Neuron (in vitro differentiated cells): ENCODE measurements around the gene QSOX2.

Experiments used
- H2AFZ ChIP-seq: one replicate; pipeline ENCODE4 v1.6.1; 2013; ENCODE audit warnings: low read depth, mild to moderate bottlenecking, inconsistent platforms, low read length, moderate library complexity
- H3K27me3 ChIP-seq: one replicate; pipeline ENCODE4 v1.6.1; 2013; ENCODE audit warnings: low read length; ENCODE audit not compliant: insufficient read depth
- H3K36me3 ChIP-seq: one replicate; pipeline ENCODE4 v1.6.1; 2013; ENCODE audit warnings: low read length; ENCODE audit not compliant: insufficient read depth
- H3K4me1 ChIP-seq: one replicate; pipeline ENCODE4 v1.6.1; 2013; ENCODE audit warnings: low read length; ENCODE audit not compliant: insufficient read depth
- H3K4me3 ChIP-seq: 2 replicates; pipeline ENCODE4 v1.5.1; 2013; ENCODE audit warnings: mild to moderate bottlenecking, low read length, moderate library complexity
- H3K9me3 ChIP-seq: one replicate; pipeline ENCODE4 v1.6.1; 2013; ENCODE audit warnings: low read length

QSOX2 gene

DNA sequence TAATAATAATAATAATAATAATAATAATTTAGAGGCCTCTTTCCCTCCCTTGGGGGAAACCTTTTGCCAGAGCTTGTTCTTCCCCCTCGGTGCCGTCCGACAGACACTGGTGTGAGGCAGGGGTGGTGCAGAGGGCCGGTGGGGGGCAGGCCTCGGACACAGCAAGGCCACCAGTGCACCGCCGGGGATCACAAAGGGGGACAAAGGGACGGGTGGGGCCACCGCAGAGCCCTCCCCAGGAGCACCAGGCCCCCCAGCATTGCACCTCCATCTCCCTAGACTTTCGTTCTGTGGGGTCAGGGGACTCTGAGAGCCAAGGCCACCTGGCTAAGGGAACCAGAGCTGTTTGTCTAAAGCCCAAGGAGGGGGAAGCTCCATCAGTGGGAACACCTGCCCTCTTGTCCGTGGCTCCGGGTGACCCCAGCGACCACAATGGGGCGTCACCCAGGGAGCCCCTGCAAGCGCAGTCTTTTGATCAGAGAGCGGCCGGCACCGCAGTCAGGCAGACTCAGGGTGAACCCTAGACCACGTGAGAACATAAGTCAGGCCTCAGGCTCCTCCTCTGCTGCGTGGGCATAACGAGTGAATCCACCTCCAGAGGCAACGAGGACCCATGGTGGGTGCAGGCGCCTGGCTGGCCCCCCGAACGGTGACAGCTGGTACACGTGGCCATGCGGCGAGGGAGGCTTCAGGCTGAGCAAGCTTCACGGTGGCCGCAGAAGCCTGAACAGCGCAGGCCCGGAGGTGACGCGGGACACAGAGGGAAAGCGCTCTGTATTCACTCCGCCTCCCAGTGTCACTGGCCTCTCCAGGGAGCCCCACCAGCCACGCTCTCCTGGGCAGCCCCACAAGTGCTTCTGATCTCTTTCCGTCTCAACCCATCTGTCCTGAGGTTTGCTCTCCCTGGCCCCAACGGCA is 12.0 kb upstream of the QSOX2 start:
- Histone ChIP-seq H3K27me3 (peaks cover 55% of the 10 kb centered on the region), H3K36me3 (no peaks in the 10 kb centered on the region), H3K4me3 (no peak overlapping the region), H2AFZ (no peak overlapping the region), H3K4me1 (peaks cover 4% of the 10 kb centered on the region), H3K9me3 (no peaks in the 10 kb centered on the region)

DNA sequence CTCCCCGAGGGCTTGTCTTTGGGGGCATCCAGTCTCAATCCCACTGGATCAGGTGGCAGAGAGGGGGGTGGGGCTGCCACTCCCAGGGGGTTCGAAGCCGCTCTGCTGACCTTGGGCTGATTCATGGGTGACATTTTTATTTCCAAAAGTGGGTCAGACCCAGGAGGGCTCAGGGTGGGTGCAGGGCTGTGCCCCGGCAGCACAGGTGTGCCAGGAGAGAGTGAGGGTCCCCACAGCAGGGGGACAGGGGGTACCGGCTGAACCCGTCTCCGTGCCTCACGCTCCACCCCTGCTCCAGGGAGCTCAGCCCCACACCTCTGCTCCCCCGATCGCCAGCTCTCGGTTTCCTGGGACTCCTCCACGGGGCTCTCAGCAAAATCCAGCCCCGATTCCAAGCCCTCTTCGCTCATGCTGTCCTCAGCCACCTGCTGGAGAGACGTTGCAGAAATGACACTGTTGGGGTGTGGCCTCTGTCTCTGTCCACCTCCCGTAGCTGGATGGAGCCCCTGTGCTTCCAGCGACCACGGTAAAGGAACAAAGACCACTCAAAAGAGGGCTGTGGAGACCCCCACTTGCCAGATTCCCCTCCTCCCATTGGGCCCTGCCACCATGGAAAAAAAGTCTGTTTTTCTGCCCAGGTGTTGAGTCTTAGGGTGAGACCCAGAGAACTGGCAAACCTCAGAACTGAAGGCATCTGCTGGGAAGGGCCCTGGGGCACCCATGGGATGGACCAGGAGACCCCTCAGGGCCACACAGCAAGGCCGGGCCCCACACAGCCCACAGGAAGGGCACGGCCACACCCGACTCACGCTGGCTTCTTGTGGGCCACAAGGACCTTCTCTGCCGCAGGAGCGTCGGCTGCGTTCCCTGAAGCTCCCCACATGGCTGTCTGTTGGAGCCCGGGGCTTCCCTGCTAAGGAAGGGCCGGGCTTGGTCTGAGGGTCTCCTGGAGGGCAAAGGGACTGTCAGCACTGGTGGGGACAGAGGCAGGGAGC is 10.6 kb upstream of the QSOX2 start:
- H3K36me3 ChIP-seq = no peaks in the 10 kb centered on the region
- no peak overlapping the region for H3K4me3 ChIP-seq
- H2AFZ ChIP-seq = no peak overlapping the region
- peaks cover 4% of the 10 kb centered on the region for H3K4me1 ChIP-seq
- peaks cover 53% of the 10 kb centered on the region for H3K27me3 ChIP-seq
- H3K9me3 ChIP-seq = no peaks in the 10 kb centered on the region

DNA sequence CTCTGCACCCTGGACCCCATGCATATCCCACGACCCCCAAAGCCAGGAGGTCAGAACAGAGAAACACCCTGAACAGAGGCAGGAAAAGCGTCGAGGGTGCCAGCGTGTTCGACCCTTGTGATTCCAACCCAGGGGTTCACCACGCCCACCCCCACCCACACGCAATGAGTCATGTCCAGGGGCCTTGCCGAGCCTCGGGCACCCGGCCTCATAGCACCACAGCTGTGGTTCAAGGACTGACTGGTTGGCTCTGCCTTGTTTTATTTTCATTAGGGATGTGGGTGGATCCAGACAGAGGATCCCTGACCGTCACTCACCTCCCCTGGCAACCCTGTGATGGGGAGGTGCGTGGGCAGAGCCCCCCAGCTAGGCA is 9.5 kb upstream of the QSOX2 start:
- Histone ChIP-seq H2AFZ (no peak overlapping the region), H3K4me1 (peaks cover 4% of the 10 kb centered on the region), H3K36me3 (no peaks in the 10 kb centered on the region), H3K27me3 (peaks cover 52% of the 10 kb centered on the region), H3K9me3 (no peaks in the 10 kb centered on the region), H3K4me3 (no peak overlapping the region)

DNA sequence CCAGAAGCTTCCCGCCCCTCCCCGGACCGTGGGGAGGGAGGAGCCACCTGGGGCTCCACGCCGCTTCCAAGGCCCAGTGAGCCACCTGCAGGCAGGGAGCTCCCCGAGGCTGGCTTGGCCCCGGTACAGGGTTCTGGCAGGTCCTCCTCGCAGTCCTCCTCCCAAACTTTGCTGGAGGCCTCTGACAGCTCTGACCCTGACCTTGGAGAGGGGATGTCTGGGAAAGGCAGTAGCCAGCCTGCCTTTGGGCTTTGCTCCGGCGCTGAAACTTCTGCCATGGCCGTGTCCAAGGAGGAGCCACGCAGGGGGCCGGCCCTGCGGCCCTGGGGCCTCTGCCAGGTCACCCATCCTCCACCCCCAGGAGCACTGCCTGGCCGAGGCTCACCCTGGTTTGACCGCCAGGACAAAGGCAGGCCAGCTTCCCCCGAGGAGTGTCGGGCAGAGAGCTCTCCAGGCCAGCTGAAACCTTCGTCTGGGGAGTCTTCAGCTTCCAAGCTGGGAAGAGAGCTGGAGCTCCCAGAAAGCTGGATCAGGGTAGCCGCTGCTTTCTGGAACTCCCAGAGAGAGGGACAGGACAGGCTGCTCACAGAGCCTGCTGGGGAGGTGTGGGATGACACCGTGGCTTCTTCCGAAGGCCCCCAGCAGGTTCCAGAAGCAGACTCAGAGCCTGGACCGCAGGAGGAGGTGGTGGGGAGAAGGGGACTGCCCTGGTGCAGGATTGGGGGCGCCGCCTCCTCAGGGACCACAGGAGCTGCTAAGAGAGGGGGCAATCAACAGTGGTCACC is 9.0 kb upstream of the QSOX2 start:
- H3K27me3 ChIP-seq = peaks cover 52% of the 10 kb centered on the region
- no peak overlapping the region for H2AFZ ChIP-seq
- peaks cover 4% of the 10 kb centered on the region for H3K4me1 ChIP-seq
- no peaks in the 10 kb centered on the region for H3K36me3 ChIP-seq
- no peak overlapping the region for H3K4me3 ChIP-seq
- no peaks in the 10 kb centered on the region for H3K9me3 ChIP-seq

DNA sequence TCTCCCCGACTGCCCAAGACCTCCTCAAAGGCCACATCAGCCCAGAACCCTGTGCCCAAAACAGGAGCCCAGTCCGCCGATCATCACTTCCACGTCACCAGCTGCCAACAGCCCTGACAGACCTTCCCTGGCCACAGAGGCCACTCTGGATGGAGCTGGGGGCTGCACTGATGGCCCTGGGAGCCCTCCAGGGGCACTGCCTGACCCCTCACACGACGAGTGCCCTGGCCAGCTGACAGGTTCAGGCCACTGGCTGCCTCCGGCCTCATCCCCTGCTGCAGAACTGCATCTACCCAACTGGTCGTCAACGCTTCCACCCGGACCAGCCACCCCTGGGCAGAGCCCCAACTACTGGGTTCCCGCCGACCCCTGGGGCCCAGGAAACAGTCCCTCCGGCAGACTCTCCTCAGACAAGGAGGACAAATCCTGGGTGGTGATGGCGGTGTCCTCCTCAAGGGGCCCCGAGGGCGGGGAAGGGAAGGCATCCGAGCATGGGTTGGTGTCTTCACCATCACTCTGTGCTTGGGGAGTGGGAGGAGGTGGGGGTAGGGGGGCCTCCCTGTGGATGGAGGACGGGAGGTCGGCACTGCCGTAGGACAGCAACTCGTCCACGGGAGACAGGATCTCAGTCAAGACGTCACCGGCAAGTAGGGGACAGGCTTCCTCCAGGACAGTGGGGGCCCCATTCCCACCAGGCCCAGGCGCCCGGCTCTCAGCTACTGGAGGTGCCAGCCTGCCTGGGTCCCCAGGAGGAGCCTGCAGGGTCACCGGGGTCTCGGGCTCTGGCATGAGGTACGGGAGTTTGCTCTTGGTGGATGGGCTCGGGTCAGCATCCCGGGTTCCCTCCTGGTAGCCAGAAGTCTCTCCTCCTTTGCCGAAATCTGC is 7.9 kb upstream of the QSOX2 start:
- Histone ChIP-seq H3K4me3 (no peak overlapping the region), H3K36me3 (no peaks in the 10 kb centered on the region), H3K4me1 (no peaks in the 10 kb centered on the region), H3K27me3 (peaks cover 54% of the 10 kb centered on the region), H3K9me3 (no peaks in the 10 kb centered on the region), H2AFZ (no peak overlapping the region)

DNA sequence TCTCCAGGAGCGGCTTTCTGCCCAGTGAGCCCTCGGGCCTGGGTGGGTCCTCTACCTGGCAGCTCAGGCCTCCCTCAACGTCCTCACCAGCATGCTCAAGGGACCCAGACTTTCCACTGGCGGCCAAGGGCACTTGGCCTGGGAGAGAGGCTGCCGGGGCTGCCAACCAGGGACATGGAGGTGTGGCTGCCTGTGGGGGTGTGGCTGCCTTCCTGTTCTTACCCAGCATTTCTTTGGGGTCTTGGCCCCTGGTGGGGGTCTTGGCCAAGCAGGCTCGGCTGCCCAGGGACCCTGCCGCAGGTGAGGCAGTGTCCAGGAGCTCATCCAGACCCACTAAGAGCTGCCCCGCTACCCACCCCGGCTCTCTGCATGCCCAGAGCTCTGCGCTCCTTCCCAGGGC is 7.2 kb upstream of the QSOX2 start:
- Histone ChIP-seq H3K9me3 (no peaks in the 10 kb centered on the region), H3K4me1 (no peaks in the 10 kb centered on the region), H2AFZ (no peak overlapping the region), H3K27me3 (peaks cover 52% of the 10 kb centered on the region), H3K4me3 (no peak overlapping the region), H3K36me3 (no peaks in the 10 kb centered on the region)

DNA sequence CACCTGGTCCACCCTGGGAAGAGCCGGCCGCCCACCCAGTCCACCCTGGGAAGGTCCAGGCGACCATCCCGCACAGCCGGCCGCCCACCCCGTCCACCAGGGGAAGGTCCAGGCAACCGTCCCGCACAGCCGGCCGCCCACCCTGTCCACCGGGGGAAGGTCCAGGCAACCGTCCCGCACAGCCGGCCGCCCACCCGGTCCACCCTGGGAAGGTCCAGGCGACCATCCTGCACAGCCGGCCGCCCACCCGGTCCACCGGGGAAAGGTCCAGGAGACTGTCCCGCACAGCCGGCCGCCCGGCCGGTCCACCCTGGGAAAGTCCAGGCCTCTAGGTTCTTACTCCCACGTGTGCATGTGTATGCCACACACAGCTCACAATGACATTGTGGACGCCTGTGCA is 6.7 kb upstream of the QSOX2 start:
- no peak overlapping the region for H3K4me3 ChIP-seq
- no peaks in the 10 kb centered on the region for H3K4me1 ChIP-seq
- no peaks in the 10 kb centered on the region for H3K36me3 ChIP-seq
- H3K27me3 ChIP-seq = peaks cover 56% of the 10 kb centered on the region
- no peak overlapping the region for H2AFZ ChIP-seq
- H3K9me3 ChIP-seq = no peaks in the 10 kb centered on the region

DNA sequence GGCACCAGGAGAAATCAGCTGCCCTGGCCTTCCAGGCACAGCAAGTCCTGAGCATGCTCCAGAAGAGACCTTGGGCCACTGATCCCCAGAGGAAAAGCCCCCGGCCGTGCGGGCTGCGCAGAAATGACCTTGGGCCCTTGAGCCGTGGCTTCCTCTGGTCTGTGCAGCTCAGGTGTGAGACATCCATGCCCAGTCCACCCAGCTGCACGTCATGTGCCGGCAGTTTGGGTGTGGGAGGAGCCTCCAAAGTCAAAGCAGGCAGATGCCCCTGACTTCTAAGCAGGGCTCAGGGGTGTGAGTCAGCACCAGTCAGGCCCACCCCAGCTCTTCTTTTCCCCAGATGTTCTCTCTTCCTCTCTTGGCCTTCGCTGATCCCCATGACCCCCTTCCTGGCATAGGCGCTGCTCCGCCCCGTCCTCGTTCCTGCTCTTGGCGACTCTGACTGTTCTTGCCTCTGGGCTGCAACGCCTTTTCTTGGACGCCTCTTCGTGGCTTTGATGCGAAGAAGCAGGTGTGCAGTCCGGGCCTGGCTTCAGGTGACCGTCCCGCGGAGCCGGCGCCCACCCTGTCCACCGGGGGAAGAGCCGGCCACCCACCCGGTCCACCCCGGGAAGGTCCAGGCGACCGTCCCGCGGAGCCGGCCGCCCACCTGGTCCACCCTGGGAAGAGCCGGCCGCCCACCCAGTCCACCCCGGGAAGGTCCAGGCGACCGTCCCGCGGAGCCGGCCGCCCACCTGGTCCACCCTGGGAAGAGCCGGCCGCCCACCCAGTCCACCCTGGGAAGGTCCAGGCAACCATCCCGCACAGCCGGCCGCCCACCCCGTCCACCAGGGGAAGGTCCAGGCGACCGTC is 5.9 kb upstream of the QSOX2 start:
- no peak overlapping the region for H3K4me3 ChIP-seq
- H3K27me3 ChIP-seq = peaks cover 59% of the 10 kb centered on the region
- H3K9me3 ChIP-seq = no peaks in the 10 kb centered on the region
- H3K4me1 ChIP-seq = no peaks in the 10 kb centered on the region
- H2AFZ ChIP-seq = no peak overlapping the region
- H3K36me3 ChIP-seq = no peaks in the 10 kb centered on the region

DNA sequence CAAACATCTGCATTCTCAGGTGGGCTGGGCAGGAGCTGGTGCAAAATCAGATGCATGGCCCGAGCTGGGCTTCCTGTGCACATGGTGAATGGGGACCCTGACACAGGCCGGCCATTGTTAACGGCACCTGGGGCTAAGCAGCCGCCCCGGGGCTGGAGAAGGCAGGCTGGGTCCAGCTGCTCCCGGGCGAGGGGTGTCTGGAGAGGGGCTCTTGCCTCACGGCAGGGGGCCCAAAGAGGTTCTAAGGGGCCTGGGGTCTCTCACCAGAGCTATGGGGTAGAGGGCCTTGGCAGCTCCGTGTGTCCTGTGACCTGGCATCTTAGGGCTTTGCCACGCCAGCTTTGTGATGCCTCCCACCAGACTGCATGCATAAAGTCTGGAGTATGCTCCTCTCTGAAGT is 5.1 kb upstream of the QSOX2 start:
- Histone ChIP-seq H3K4me1 (no peaks in the 10 kb centered on the region), H3K4me3 (no peak overlapping the region), H3K27me3 (peaks cover 52% of the 10 kb centered on the region)

DNA sequence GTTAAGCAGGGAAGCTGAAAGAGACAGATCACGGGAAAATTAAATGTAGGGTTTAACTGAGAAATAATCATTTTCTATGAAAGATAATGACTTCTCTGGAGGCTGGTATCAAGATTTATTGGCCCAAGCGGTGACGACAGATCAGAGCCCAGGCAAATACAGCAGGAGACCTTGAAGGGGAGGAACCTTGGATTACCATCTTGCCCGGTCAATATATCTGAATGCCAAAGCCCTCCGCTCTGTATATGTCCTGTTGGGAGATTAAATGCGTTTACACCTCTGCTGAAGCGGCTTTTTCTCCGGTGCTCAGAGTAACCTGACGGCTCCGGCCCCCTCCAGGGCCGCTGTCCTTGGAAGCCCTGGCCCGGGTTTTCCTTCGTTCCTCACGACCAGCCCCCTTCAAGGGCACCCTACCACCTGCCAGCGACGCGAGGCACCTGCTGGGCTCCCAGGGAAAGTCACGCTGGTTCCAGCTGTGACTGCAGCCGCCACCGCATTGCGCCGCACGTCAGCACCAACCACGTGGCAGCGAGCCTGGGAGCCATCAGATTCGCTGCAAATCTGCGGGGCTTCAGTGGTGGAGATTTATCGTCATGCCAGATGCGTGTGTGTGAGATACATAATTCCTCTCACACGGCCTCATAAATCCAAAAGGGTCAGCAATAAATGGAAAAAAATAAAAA is 4.4 kb upstream of the QSOX2 start:
- Histone ChIP-seq H3K4me3 (no peak overlapping the region), H3K4me1 (peaks cover under 1% of the 10 kb centered on the region), H3K9me3 (no peaks in the 10 kb centered on the region), H2AFZ (no peak overlapping the region), H3K27me3 (peaks cover 48% of the 10 kb centered on the region), H3K36me3 (no peaks in the 10 kb centered on the region)

More for the DNA sequence above, 5.1 kb upstream of the QSOX2 start:
- Histone ChIP-seq H3K36me3 (no peaks in the 10 kb centered on the region), H3K9me3 (no peaks in the 10 kb centered on the region), H2AFZ (no peak overlapping the region)
